GM23248 (cell line): ENCODE measurements around the gene FRMD5. TPM values are rescaled to one million over a fixed set of nuclear protein-coding genes. Genes with fewer than 3 reads are reported as not detected.
"Not testable (repeated sequence)": the region's sequence is repeated elsewhere in the genome, so short reads cannot be mapped to it uniquely, and the experiment has no call there.

ENCODE experiments used
- DNase-seq: peaks from one replicate; pipeline ENCODE4 v3.0.0-alpha.2; 2015
- H2AFZ ChIP-seq: fragments of 200-600 bp; sonication (generic); 2 replicates; pipeline ENCODE4 v1.6.1; 2016; ENCODE audit warnings: antibody characterized with exemption
- H3F3A ChIP-seq: fragments of 200-600 bp; sonication (generic); 2 replicates; pipeline ENCODE4 v1.6.1; 2016; ENCODE audit warnings: mild to moderate bottlenecking, antibody characterized with exemption, mixed run types; ENCODE audit not compliant: insufficient read depth
- H3K27ac ChIP-seq: fragments of 200-600 bp; sonication (generic); 2 replicates; pipeline ENCODE4 v1.5.1; 2016; ENCODE audit warnings: mild to moderate bottlenecking
- H3K27me3 ChIP-seq: fragments of 200-600 bp; sonication (generic); replicated peaks from 2 replicates; pipeline ENCODE4 v1.6.1; 2016; ENCODE audit warnings: mild to moderate bottlenecking; ENCODE audit not compliant: insufficient read depth
- H3K36me3 ChIP-seq: fragments of 200-600 bp; sonication (generic); 2 replicates; pipeline ENCODE4 v1.6.1; 2016; ENCODE audit warnings: low read depth, mild to moderate bottlenecking
- H3K4me1 ChIP-seq: fragments of 200-600 bp; sonication (generic); 2 replicates; pipeline ENCODE4 v1.6.1; 2016; ENCODE audit warnings: mild to moderate bottlenecking; ENCODE audit not compliant: insufficient read depth
- H3K4me2 ChIP-seq: fragments of 200-600 bp; sonication (generic); one replicate; pipeline ENCODE4 v1.6.1; 2016; ENCODE audit warnings: mild to moderate bottlenecking; ENCODE audit not compliant: unreplicated experiment
- H3K4me3 ChIP-seq: fragments of 200-600 bp; sonication (generic); 2 replicates; pipeline ENCODE4 v1.5.1; 2016; ENCODE audit warnings: mild to moderate bottlenecking
- H3K79me2 ChIP-seq: fragments of 200-600 bp; sonication (generic); 2 replicates; pipeline ENCODE4 v1.6.1; 2016; ENCODE audit warnings: mild to moderate bottlenecking; ENCODE audit not compliant: insufficient read depth
- H3K9ac ChIP-seq: fragments of 200-600 bp; sonication (generic); 2 replicates; pipeline ENCODE4 v1.6.1; 2016; ENCODE audit warnings: mild to moderate bottlenecking
- H3K9me2 ChIP-seq: fragments of 200-600 bp; sonication (generic); 2 replicates; pipeline ENCODE4 v1.6.1; 2016; ENCODE audit warnings: mixed run types, mild to moderate bottlenecking, moderate library complexity; ENCODE audit not compliant: insufficient read depth
- H3K9me3 ChIP-seq: fragments of 200-600 bp; sonication (generic); one replicate; pipeline ENCODE4 v1.6.1; 2017; ENCODE audit warnings: low read depth
- H4K20me1 ChIP-seq: fragments of 200-600 bp; sonication (generic); 2 replicates; pipeline ENCODE4 v1.6.0; 2016; ENCODE audit not compliant: insufficient read depth
- EZH2 ChIP-seq: fragments of 200-600 bp; sonication (generic); IDR thresholded peaks from 2 replicates; pipeline ENCODE4 v1.6.1; 2018; ENCODE audit warnings: antibody characterized with exemption, mild to moderate bottlenecking; ENCODE audit not compliant: insufficient read depth, poor library complexity, severe bottlenecking
- EZH2phosphoT487 ChIP-seq: fragments of 200-600 bp; sonication (generic); IDR thresholded peaks from 2 replicates; pipeline ENCODE4 v1.6.1; 2018; ENCODE audit warnings: antibody characterized with exemption, moderate library complexity, mild to moderate bottlenecking, low read depth; ENCODE audit not compliant: insufficient read depth
- WGBS, 2 experiments: methylation state at CpG; one replicate each; pipeline ENCODE4 v1.1.6; 2015 to 2017; ENCODE audit warnings: low lambda C conversion rate in 2 of 2, low coverage in 1 of 2; ENCODE audit errors: missing lambda C conversion rate in 2 of 2; 5-methylcytosine and 5-hydroxymethylcytosine counted together
- in situ Hi-C: fragments of 300-500 bp; cut with MboI; formaldehyde crosslinking; loops from 2 replicates; pipeline ENCODE4 v1.15.0; 2020
- polyA plus RNA-seq: library from polyadenylated mRNA; unstranded; fragments of >200 nt; fragmentation: Nextera tagmentation; extraction: Ambion mirVana; gene quantifications from 2 replicates; pipeline ENCODE4 v1.2.1, GENCODE V29; 2016
- total RNA-seq: library from RNA; depleted of rRNA; stranded (reverse); fragments of >200 nt; shearing (Covaris generic); gene quantifications from 2 replicates; pipeline ENCODE4 v1.2.3, GENCODE V29; 2014

FRMD5 gene
- total and polyA plus RNA-seq, 2 experiments from 2014 or later, result 0.65 to 2.9 TPM

GRCh38 chr15:43828061-43828657 is 366.9 kb downstream of the FRMD5 start:
- in situ Hi-C loops, result no loop called here
- DNase-seq, result peak; percentile 47
- 12 to 19% methylated on average over 6 of the region's 6 CpGs for WGBS, 2 experiments
- no peaks in the 10 kb centered on the region for H3K36me3 ChIP-seq
- peak overlapping the region; percentile 23 for H3K27ac ChIP-seq
- H3K9me3 ChIP-seq, result no peaks in the 10 kb centered on the region
- 0 out of 2 replicates have a peak, but pooled peaks cover 24% of the 10 kb centered on the region for H3K4me1 ChIP-seq
- H3K4me2 ChIP-seq, result peak overlapping the region; percentile 93
- peak overlapping the region; percentile 84 for H3K4me3 ChIP-seq
- H4K20me1 ChIP-seq, result no peaks in the 10 kb centered on the region
- no peak for TF ChIP-seq EZH2
- TF ChIP-seq EZH2phosphoT487, result no peak
- H3K9me2 ChIP-seq, result no peaks in the 10 kb centered on the region
- H3K9ac ChIP-seq, result peak overlapping the region; percentile 79
- H3K27me3 ChIP-seq, result no peaks in the 10 kb centered on the region
- H3F3A ChIP-seq, result peaks cover 12% of the 10 kb centered on the region; the same call in 1 of the 2 replicates
- H2AFZ ChIP-seq, result peak overlapping the region; percentile 97
- H3K79me2 ChIP-seq, result peaks cover 50% of the 10 kb centered on the region

GRCh38 chr15:43826508-43827341 is 368.3 kb downstream of the FRMD5 start, which contains the start of gene WDR76:
Gene WDR76, plus strand, starts transcription at chr15:43827002. Its CDS starts 31 bp downstream, at chr15:43827033.
- Histone ChIP-seq H3K27ac (peak within 1 kb of the TSS; percentile 40), H3F3A (peaks cover 12% of the 10 kb centered on the region; the same call in 1 of the 2 replicates), H4K20me1 (no peaks in the 10 kb centered on the region), H3K9ac (peak within 1 kb of the TSS; percentile 79), H3K79me2 (peaks cover 64% of the 10 kb centered on the region), H3K27me3 (no peaks in the 10 kb centered on the region), H3K4me2 (peak within 1 kb of the TSS; percentile 93), H3K9me2 (no peaks in the 10 kb centered on the region), H3K9me3 (no peaks in the 10 kb centered on the region), H2AFZ (peak within 1 kb of the TSS; percentile 97), H3K4me1 (peaks cover 26% of the 10 kb centered on the region; the same call in 1 of the 2 replicates), H3K4me3 (peak within 1 kb of the TSS; percentile 84), H3K36me3 (no peaks in the 10 kb centered on the region)
- WGBS, 2 experiments, result 4 to 6% methylated on average over 48 of the region's 48 CpGs
- DNase-seq, result peak; percentile 90
- in situ Hi-C loops, result no loop called here
- TF ChIP-seq EZH2, result no peak
- TF ChIP-seq EZH2phosphoT487, result no peak

GRCh38 chr15:43826029-43826507 is 369.0 kb downstream of the FRMD5 start:
- no peak overlapping the region for H3K27ac ChIP-seq
- no peaks in the 10 kb centered on the region for H3K27me3 ChIP-seq
- no peak for DNase-seq
- H3K4me1 ChIP-seq, result peaks cover 26% of the 10 kb centered on the region; the same call in 1 of the 2 replicates
- H3K9me3 ChIP-seq, result no peaks in the 10 kb centered on the region
- H3K36me3 ChIP-seq, result no peaks in the 10 kb centered on the region
- H2AFZ ChIP-seq, result peak overlapping the region; percentile 97
- no peaks in the 10 kb centered on the region for H4K20me1 ChIP-seq
- 95 to 96% methylated on average over 11 of the region's 11 CpGs for WGBS, 2 experiments
- peaks cover 71% of the 10 kb centered on the region for H3K79me2 ChIP-seq
- H3K9ac ChIP-seq, result peak overlapping the region; percentile 79
- no peak for TF ChIP-seq EZH2phosphoT487
- TF ChIP-seq EZH2, result no peak
- in situ Hi-C loops, result no loop called here
- H3K4me3 ChIP-seq, result peak overlapping the region; percentile 84
- peak overlapping the region; percentile 93 for H3K4me2 ChIP-seq
- H3F3A ChIP-seq, result peaks cover 12% of the 10 kb centered on the region; the same call in 1 of the 2 replicates
- no peaks in the 10 kb centered on the region for H3K9me2 ChIP-seq

GRCh38 chr15:43825305-43825704 is 369.8 kb downstream of the FRMD5 start:
- in situ Hi-C loops, DNase-seq, H3K9ac ChIP-seq, H3K27me3 ChIP-seq, H3K4me2 ChIP-seq, H3K9me3 ChIP-seq, H3K36me3 ChIP-seq, H3K9me2 ChIP-seq, H3K4me3 ChIP-seq, H4K20me1 ChIP-seq, H3K27ac ChIP-seq: not testable (repeated sequence)
- WGBS, 2 experiments, result 87 to 89% methylated on average over 11 of the region's 11 CpGs
- Histone ChIP-seq H2AFZ (peak overlapping the region; percentile 97; the same call in 1 of the 2 replicates), H3K4me1 (peaks cover 26% of the 10 kb centered on the region; the same call in 1 of the 2 replicates), H3K79me2 (peaks cover 78% of the 10 kb centered on the region), H3F3A (peaks cover 12% of the 10 kb centered on the region; the same call in 1 of the 2 replicates)
